CD14-positive monocyte (primary cell): ENCODE measurements around the gene RIMOC1. TPM values are rescaled to one million over a fixed set of nuclear protein-coding genes. Genes with fewer than 3 reads are reported as not detected.

Experiments
- DNase-seq, 3 donors: peaks; one replicate each; pipeline ENCODE4 v3.0.0-alpha.2; 2011 to 2022
- H2AFZ ChIP-seq: 2 replicates; pipeline ENCODE4 v1.6.0; 2012; ENCODE audit warnings: mild to moderate bottlenecking, low read depth, low read length, inconsistent platforms; ENCODE audit not compliant: insufficient read depth, poor library complexity, severe bottlenecking
- H3K27ac ChIP-seq, 2 donors: 1 replicate in 1 of 2; 2 replicates in 1 of 2; pipeline ENCODE4 v1.5.1; 2012 to 2013; ENCODE audit warnings: low read length in 2 of 2, control low read depth in 1 of 2, inconsistent platforms in 1 of 2, low read depth in 1 of 2, mild to moderate bottlenecking in 1 of 2
- H3K27me3 ChIP-seq, 2 donors: one replicate each; pipeline versions ENCODE4 v1.6.0 to v1.6.1; 2011 to 2013; ENCODE audit warnings: low read length in 2 of 2; ENCODE audit not compliant: control insufficient read depth in 2 of 2, insufficient read depth in 2 of 2
- H3K36me3 ChIP-seq, 2 donors: replicated peaks in 1 of 2; 1 replicate in 1 of 2; 2 replicates in 1 of 2; pipeline versions ENCODE4 v1.5.1 to v1.6.1; 2012 to 2013; ENCODE audit warnings: low read length in 2 of 2, control low read depth in 1 of 2, inconsistent platforms in 1 of 2, mild to moderate bottlenecking in 1 of 2; ENCODE audit not compliant: insufficient read depth in 2 of 2, control insufficient read depth in 1 of 2
- H3K4me1 ChIP-seq, 2 donors: 1 replicate in 1 of 2; 2 replicates in 1 of 2; pipeline versions ENCODE4 v1.5.1 to v1.6.1; 2012 to 2013; ENCODE audit warnings: low read length in 2 of 2, control low read depth in 1 of 2, inconsistent platforms in 1 of 2, mild to moderate bottlenecking in 1 of 2, moderate library complexity in 1 of 2; ENCODE audit not compliant: insufficient read depth in 2 of 2, control insufficient read depth in 1 of 2
- H3K4me2 ChIP-seq: replicated peaks from 2 replicates; pipeline ENCODE3; 2012; ENCODE audit warnings: low read length, moderate library complexity, mild to moderate bottlenecking; ENCODE audit not compliant: poor library complexity, severe bottlenecking; ENCODE audit errors: extremely low read depth
- H3K4me3 ChIP-seq, 3 experiments: fragments of 200-600 bp in 1 of 3; sonication (generic) in 1 of 3; replicated peaks in 1 of 3; 1 replicate in 2 of 3; 2 replicates in 1 of 3; pipeline ENCODE4 v1.5.1; 2011 to 2013; ENCODE audit warnings: low read length in 3 of 3, mild to moderate bottlenecking in 3 of 3, control low read depth in 2 of 3, low read depth in 2 of 3, inconsistent platforms in 1 of 3, moderate library complexity in 1 of 3
- H3K79me2 ChIP-seq: 2 replicates; pipeline ENCODE4 v1.6.0; 2012; ENCODE audit warnings: mild to moderate bottlenecking, control low read depth, inconsistent platforms, low read length, moderate library complexity; ENCODE audit not compliant: insufficient read depth
- H3K9ac ChIP-seq: 2 replicates; pipeline ENCODE4 v1.6.0; 2017; ENCODE audit warnings: low read length, mild to moderate bottlenecking; ENCODE audit not compliant: insufficient read depth, poor library complexity, severe bottlenecking
- H3K9me3 ChIP-seq, 2 donors: replicated peaks in 1 of 2; 1 replicate in 1 of 2; 2 replicates in 1 of 2; pipeline versions ENCODE4 v1.5.1 to v1.6.1; 2012 to 2013; ENCODE audit warnings: low read length in 2 of 2, control low read depth in 1 of 2; ENCODE audit not compliant: control insufficient read depth in 1 of 2, insufficient read depth in 1 of 2
- H4K20me1 ChIP-seq: 2 replicates; pipeline ENCODE4 v1.6.0; 2012; ENCODE audit warnings: mild to moderate bottlenecking, low read length, control low read depth, moderate library complexity; ENCODE audit not compliant: insufficient read depth
- H3K27ac Mint-ChIP-seq, 7 donors: one replicate each; pipeline ENCODE4 v1.8.0; 2020; ENCODE audit warnings: mild to moderate bottlenecking in 7 of 7, mixed read lengths in 7 of 7, moderate library complexity in 6 of 7, inconsistent platforms in 2 of 7
- H3K27me3 Mint-ChIP-seq, 3 donors: one replicate each; pipeline ENCODE4 v1.8.0; 2021 to 2022; ENCODE audit warnings: low read depth in 3 of 3, mild to moderate bottlenecking in 3 of 3, mixed read lengths in 3 of 3, moderate library complexity in 3 of 3, inconsistent platforms in 1 of 3
- H3K36me3 Mint-ChIP-seq, 2 donors: one replicate each; pipeline ENCODE4 v1.8.0; 2020; ENCODE audit warnings: mixed read lengths in 2 of 2, inconsistent platforms in 1 of 2, mild to moderate bottlenecking in 1 of 2
- H3K4me1 Mint-ChIP-seq: one replicate; pipeline ENCODE4 v1.8.0; 2020; ENCODE audit warnings: mild to moderate bottlenecking, mixed read lengths
- H3K4me3 Mint-ChIP-seq, 2 donors: one replicate each; pipeline ENCODE4 v1.8.0; 2020; ENCODE audit warnings: mild to moderate bottlenecking in 2 of 2, mixed read lengths in 2 of 2, moderate library complexity in 1 of 2
- H3K9me3 Mint-ChIP-seq, 7 donors: one replicate each; pipeline ENCODE4 v1.8.0; 2020 to 2022; ENCODE audit warnings: mixed read lengths in 7 of 7, mild to moderate bottlenecking in 6 of 7, moderate library complexity in 6 of 7, inconsistent platforms in 2 of 7
- WGBS: methylation state at CpG from one replicate; pipeline ENCODE4 v1.1.5; 2013; ENCODE audit warnings: missing lambda C conversion rate; ENCODE audit not compliant: insufficient coverage; 5-methylcytosine and 5-hydroxymethylcytosine counted together
- intact Hi-C, 2 donors: fragments of 100-400 bp; cut with micrococcal nuclease; formaldehyde crosslinking; loops; one replicate each; pipeline versions ENCODE4 v1.15.0 to v1.15.1; 2023
- polyA plus RNA-seq, 3 donors: library from polyadenylated mRNA; depleted of rRNA in 1 of 3; unstranded in 2 of 3; stranded (reverse) in 1 of 3; fragments of 300-500 nt in 2 of 3; fragments of >200 nt in 1 of 3; fragmentation: Illumina TruSeq in 2 of 3; gene quantifications; 1 replicate in 2 of 3; 2 replicates in 1 of 3; pipeline ENCODE4 v1.2.3, GENCODE V29; 2012 to 2021
- TF ChIP-seq, protein P1 (sequence below): fragments of 200-600 bp; IDR thresholded peaks from one replicate; pipeline ENCODE4 v1.8.0; 2022; ENCODE audit warnings: antibody characterized with exemption, mild to moderate bottlenecking

The RIMOC1 gene
- polyA plus RNA-seq, 3 donors = 4.6 to 15.3 (median 11.2) TPM

DNA sequence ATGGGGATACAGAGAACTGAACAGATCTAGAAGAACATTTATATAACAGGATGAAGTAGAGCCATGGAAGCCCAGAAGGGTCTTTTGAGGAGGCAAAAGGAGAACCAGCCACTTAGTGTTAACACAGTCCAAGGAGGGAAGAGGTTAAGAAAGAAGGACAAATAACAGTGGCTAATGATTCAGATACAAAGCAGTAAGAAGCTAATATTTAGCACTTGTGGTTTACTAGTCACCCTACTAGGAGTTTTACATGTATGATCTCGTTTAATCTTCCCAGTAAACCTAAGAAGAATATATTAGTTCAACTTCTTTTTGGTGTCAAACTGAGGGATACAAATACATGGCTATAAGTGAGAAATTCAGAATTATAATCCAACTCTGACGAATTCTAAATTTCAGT lies 28.6 kb downstream of the RIMOC1 start:
- Histone ChIP-seq H2AFZ (no peak overlapping the region), H3K9me3 (no peaks in the 10 kb centered on the region), H4K20me1 (no peaks in the 10 kb centered on the region), H3K27me3 (no peaks in the 10 kb centered on the region), H3K4me2 (no peak overlapping the region), H3K36me3 (peaks cover 6 to 34% of the 10 kb centered on the region in 2 donors), H3K27ac (no peak overlapping the region), H3K4me1 (no peaks in the 10 kb centered on the region), H3K9ac (no peak overlapping the region), H3K4me3 (no peak overlapping the region), H3K79me2 (no peaks in the 10 kb centered on the region)
- WGBS = no CpG with 5 or more reads among the region's 2 CpGs
- no peak for DNase-seq
- Mint-ChIP-seq H3K27me3 (no peaks in the 10 kb centered on the region), H3K4me3 (no peak overlapping the region), H3K9me3 (peaks cover 0 to 2% (median 0%) of the 10 kb centered on the region in 7 donors), H3K36me3 (peaks cover 40 to 43% of the 10 kb centered on the region in 2 donors), H3K27ac (no peak overlapping the region), H3K4me1 (no peaks in the 10 kb centered on the region)
- TF ChIP-seq, protein P1, sequence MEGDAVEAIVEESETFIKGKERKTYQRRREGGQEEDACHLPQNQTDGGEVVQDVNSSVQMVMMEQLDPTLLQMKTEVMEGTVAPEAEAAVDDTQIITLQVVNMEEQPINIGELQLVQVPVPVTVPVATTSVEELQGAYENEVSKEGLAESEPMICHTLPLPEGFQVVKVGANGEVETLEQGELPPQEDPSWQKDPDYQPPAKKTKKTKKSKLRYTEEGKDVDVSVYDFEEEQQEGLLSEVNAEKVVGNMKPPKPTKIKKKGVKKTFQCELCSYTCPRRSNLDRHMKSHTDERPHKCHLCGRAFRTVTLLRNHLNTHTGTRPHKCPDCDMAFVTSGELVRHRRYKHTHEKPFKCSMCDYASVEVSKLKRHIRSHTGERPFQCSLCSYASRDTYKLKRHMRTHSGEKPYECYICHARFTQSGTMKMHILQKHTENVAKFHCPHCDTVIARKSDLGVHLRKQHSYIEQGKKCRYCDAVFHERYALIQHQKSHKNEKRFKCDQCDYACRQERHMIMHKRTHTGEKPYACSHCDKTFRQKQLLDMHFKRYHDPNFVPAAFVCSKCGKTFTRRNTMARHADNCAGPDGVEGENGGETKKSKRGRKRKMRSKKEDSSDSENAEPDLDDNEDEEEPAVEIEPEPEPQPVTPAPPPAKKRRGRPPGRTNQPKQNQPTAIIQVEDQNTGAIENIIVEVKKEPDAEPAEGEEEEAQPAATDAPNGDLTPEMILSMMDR = no peak
- intact Hi-C loops = no loop called here

DNA sequence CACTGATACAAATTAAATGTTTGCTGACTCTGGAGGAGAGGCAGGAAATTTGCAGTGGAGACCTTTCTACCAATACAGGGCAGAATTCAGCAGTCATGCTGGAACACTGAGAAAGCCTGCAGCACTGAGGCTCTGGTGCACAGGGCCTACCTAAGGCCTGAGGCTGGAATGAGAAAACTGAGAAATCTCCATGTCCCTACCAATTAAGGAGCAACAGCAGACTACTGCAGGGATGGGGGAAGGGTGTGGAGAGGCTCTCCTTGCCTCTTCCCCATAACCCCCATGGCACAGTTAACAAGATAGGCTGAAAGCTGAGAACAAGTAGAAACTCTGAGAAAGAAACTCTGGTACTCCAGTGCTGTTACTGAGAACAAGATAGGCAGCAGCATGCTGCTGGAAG lies 31.4 kb downstream of the RIMOC1 start:
- Histone ChIP-seq H4K20me1 (no peaks in the 10 kb centered on the region), H3K4me3 (no peak overlapping the region), H3K27me3 (no peaks in the 10 kb centered on the region), H3K9ac (no peak overlapping the region), H3K27ac (no peak overlapping the region), H3K4me2 (no peak overlapping the region), H3K9me3 (no peaks in the 10 kb centered on the region), H3K36me3 (peaks cover 6 to 39% of the 10 kb centered on the region in 2 donors), H3K79me2 (no peaks in the 10 kb centered on the region), H3K4me1 (no peaks in the 10 kb centered on the region), H2AFZ (no peak overlapping the region)
- H3K9me3 Mint-ChIP-seq = no peaks in the 10 kb centered on the region
- intact Hi-C loops = no loop called here
- no peak for DNase-seq
- H3K4me3 Mint-ChIP-seq = no peak overlapping the region
- TF ChIP-seq, protein P1 = no peak
- no peak overlapping the region for H3K27ac Mint-ChIP-seq
- H3K27me3 Mint-ChIP-seq = no peaks in the 10 kb centered on the region
- no peaks in the 10 kb centered on the region for H3K4me1 Mint-ChIP-seq
- peaks cover 40 to 45% of the 10 kb centered on the region in 2 donors for H3K36me3 Mint-ChIP-seq
